Measurements from ENCODE around the gene TRAPPC5.

TRAPPC5 gene

DNA sequence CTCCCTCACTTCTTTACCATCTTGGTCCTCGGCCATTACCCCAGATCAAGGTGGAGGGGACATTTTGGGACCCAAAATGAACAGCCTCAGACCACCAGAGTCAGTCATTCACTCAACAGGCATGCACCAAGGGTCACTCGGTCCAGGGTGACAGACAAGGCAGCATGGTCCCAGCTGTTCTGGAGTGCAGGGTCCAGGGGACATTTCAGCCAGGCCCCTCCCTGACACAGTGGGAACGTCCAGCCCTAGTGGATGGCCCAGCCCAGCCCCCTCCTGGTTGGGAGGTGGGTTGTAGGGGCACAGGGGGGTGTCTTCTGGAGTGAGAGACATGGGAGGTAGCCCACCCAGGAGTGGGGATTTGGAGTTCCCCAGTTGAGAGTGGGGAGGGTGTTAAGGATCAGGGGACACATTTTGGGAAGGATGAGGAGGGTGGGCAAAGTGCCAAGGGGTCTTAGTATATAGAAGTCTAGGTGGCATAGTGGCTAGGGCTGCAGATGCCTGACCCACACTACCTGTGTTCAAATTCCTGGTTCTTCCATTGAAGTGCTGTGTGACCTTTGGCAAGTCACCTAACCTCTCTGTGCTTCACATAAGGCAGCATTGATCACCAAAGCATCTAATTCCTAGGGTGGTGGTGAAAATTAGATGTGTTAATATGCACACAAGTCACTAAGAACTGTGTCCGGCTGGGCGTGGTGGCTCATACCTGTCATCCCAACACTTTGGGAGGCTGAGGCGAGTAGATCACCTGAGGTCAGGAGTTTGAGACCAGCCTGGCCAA lies 23.8 kb downstream of the TRAPPC5 start:
- Histone ChIP-seq H3K9me3 (ENCODE audit: control insufficient read depth, insufficient read depth, low read length) (no peaks in the 10 kb centered on the region), H3K4me3 (ENCODE audit: low read depth, low read length) (no peak overlapping the region), H3K36me3 (ENCODE audit: control insufficient read depth, insufficient read depth, low read length) (no peaks in the 10 kb centered on the region), H3K9ac (ENCODE audit: low read depth, low read length) (no peak overlapping the region), H3K27me3 (ENCODE audit: control insufficient read depth, insufficient read depth, low read length) (no peaks in the 10 kb centered on the region), H3K27ac (ENCODE audit: low read depth, low read length) (no peak overlapping the region), H3K4me1 (ENCODE audit: control insufficient read depth, insufficient read depth, low read length) (no peaks in the 10 kb centered on the region)

DNA sequence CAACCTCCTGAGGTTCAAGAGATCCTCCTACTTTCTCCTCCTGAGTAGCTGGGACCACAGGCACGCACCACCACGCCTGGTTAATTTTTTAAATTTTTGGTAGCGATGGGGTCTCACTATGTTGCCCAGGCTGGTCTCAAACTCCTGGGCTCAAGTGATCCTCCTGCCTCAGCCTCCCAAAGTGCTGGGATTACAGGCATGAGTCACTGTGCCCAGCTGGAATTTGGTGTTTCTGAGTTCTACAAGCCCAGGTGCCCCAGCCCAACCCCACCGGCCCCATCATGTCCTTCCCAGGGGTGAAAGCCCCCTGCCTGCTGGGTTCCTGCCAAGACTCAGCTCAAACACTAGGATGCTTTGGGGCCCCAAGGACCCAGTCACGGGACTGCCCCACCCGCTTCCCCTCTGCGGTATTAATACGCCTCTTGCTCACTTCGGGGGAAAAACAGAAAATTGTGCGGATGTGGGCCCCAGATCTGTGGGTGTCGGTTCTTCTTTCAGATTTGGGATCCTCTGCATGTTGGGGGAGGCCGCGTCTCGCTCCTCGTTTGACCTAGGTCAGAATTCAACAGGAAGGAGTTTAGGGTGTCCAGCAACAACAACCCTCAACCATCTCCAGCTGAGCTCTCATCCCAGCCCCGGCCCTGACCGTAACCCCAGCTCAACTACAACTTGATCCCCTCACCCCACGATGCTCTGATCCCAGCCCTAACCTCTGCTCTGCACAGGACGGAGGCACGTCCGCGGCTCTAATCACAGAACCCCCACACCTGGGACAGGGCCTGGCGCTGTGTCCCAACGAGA lies 25.0 kb downstream of the TRAPPC5 start:
- no peak overlapping the region for H3K27ac ChIP-seq (ENCODE audit: low read depth, low read length)

GRCh38 chr19:7706188-7706954 lies 25.7 kb downstream of the TRAPPC5 start:
- Histone ChIP-seq H3K4me3 (ENCODE audit: low read depth, low read length) (no peak overlapping the region), H3K36me3 (ENCODE audit: control insufficient read depth, insufficient read depth, low read length) (no peaks in the 10 kb centered on the region), H3K4me1 (ENCODE audit: control insufficient read depth, insufficient read depth, low read length) (no peaks in the 10 kb centered on the region), H3K9ac (ENCODE audit: low read depth, low read length) (no peak overlapping the region), H3K9me3 (ENCODE audit: control insufficient read depth, insufficient read depth, low read length) (no peaks in the 10 kb centered on the region), H3K27me3 (ENCODE audit: control insufficient read depth, insufficient read depth, low read length) (no peaks in the 10 kb centered on the region), H3K27ac (ENCODE audit: low read depth, low read length) (no peak overlapping the region)

More for the DNA sequence above, 25.0 kb downstream of the TRAPPC5 start:
- H3K9me3 ChIP-seq (ENCODE audit: control insufficient read depth, insufficient read depth, low read length), result no peaks in the 10 kb centered on the region
- H3K27me3 ChIP-seq (ENCODE audit: control insufficient read depth, insufficient read depth, low read length), result no peaks in the 10 kb centered on the region
- no peaks in the 10 kb centered on the region for H3K4me1 ChIP-seq (ENCODE audit: control insufficient read depth, insufficient read depth, low read length)
- no peak overlapping the region for H3K9ac ChIP-seq (ENCODE audit: low read depth, low read length)
- no peak overlapping the region for H3K4me3 ChIP-seq (ENCODE audit: low read depth, low read length)
- no peaks in the 10 kb centered on the region for H3K36me3 ChIP-seq (ENCODE audit: control insufficient read depth, insufficient read depth, low read length)

GRCh38 chr19:7706955-7707456 lies 26.4 kb downstream of the TRAPPC5 start:
- Histone ChIP-seq H3K36me3 (ENCODE audit: control insufficient read depth, insufficient read depth, low read length) (no peaks in the 10 kb centered on the region), H3K27ac (ENCODE audit: low read depth, low read length) (no peak overlapping the region), H3K27me3 (ENCODE audit: control insufficient read depth, insufficient read depth, low read length) (no peaks in the 10 kb centered on the region), H3K4me3 (ENCODE audit: low read depth, low read length) (no peak overlapping the region), H3K9me3 (ENCODE audit: control insufficient read depth, insufficient read depth, low read length) (no peaks in the 10 kb centered on the region), H3K9ac (ENCODE audit: low read depth, low read length) (no peak overlapping the region), H3K4me1 (ENCODE audit: control insufficient read depth, insufficient read depth, low read length) (no peaks in the 10 kb centered on the region)

DNA sequence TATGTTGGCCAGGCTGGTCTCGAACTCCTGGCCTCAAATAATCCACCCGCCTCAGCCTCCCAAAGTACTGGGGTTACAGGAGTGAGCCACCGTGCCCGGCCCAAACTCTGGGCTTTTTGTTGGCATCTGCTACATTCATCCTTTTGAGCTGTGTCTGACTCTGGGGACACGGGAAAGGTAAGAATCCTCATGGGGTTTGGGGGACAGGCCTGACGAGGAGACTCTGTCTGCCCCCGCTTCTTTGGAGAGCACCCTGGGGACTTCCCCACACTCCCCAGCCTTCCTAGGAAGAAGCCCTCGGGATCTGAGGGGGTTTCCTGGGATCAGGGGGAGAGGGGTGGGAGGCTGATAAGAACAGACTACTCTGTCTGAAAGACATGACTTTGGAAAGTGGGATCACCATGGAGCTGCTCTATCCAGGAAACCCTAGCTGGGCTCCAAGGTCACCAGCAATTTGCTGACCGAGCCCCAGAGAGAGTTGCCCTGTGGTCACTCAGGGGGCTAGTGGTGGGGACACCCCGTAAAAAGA lies 29.4 kb downstream of the TRAPPC5 start:
- no peaks in the 10 kb centered on the region for H3K4me1 ChIP-seq (ENCODE audit: control insufficient read depth, insufficient read depth, low read length)
- no peak overlapping the region for H3K9ac ChIP-seq (ENCODE audit: low read depth, low read length)
- no peaks in the 10 kb centered on the region for H3K9me3 ChIP-seq (ENCODE audit: control insufficient read depth, insufficient read depth, low read length)
- no peaks in the 10 kb centered on the region for H3K27me3 ChIP-seq (ENCODE audit: control insufficient read depth, insufficient read depth, low read length)
- H3K4me3 ChIP-seq (ENCODE audit: low read depth, low read length), result no peak overlapping the region
- H3K36me3 ChIP-seq (ENCODE audit: control insufficient read depth, insufficient read depth, low read length), result no peaks in the 10 kb centered on the region
- H3K27ac ChIP-seq (ENCODE audit: low read depth, low read length), result no peak overlapping the region

DNA sequence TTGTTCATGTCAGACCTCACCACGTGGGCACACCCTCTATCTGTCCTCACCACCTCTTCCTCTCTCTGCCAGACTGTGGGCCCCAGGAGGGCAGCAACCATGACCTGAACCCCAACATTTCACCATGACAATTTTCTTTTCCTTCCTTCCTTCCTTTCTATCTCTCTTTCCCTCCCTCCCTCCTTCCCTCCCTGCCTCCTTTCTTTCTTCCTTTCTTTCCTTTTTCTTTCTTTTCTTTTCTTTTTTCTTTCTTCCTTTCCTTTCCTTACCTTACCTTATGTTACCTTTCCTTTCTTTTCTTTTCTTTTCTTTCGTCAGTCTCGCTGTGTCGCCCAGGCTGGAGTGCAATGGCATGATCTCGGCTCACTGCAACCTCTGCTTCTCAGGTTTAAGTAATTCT lies 30.0 kb downstream of the TRAPPC5 start:
- Histone ChIP-seq H3K27me3 (ENCODE audit: control insufficient read depth, insufficient read depth, low read length) (no peaks in the 10 kb centered on the region), H3K4me1 (ENCODE audit: control insufficient read depth, insufficient read depth, low read length) (no peaks in the 10 kb centered on the region)

DNA sequence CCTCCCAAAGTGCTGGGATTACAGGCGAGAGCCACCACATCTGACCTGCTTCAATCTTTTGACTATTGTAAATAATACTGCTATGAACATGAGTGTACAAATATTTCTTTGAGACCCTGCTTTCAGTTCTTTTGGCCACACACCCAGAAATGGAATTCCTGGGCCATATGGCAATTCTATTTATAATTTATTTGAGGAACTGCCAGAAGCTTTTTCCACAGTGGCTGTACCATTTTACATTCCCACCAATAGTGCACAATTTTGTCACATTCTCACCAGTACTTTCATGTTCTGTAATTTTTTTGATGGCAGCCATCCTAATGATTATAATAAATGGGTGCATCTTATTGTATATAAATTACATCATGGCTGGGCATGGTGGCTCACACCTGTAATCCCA lies 35.0 kb downstream of the TRAPPC5 start:
- Histone ChIP-seq H3K36me3 (ENCODE audit: control insufficient read depth, insufficient read depth, low read length) (no peaks in the 10 kb centered on the region), H3K4me3 (ENCODE audit: low read depth, low read length) (no peak overlapping the region), H3K27me3 (ENCODE audit: control insufficient read depth, insufficient read depth, low read length) (no peaks in the 10 kb centered on the region), H3K9ac (ENCODE audit: low read depth, low read length) (no peak overlapping the region), H3K4me1 (ENCODE audit: control insufficient read depth, insufficient read depth, low read length) (no peaks in the 10 kb centered on the region), H3K27ac (ENCODE audit: low read depth, low read length) (no peak overlapping the region), H3K9me3 (ENCODE audit: control insufficient read depth, insufficient read depth, low read length) (no peaks in the 10 kb centered on the region)

More for the DNA sequence above, 30.0 kb downstream of the TRAPPC5 start:
- H3K4me3 ChIP-seq (ENCODE audit: low read depth, low read length), result no peak overlapping the region
- H3K36me3 ChIP-seq (ENCODE audit: control insufficient read depth, insufficient read depth, low read length), result no peaks in the 10 kb centered on the region
- H3K27ac ChIP-seq (ENCODE audit: low read depth, low read length), result no peak overlapping the region
- no peak overlapping the region for H3K9ac ChIP-seq (ENCODE audit: low read depth, low read length)
- H3K9me3 ChIP-seq (ENCODE audit: control insufficient read depth, insufficient read depth, low read length), result no peaks in the 10 kb centered on the region

- no peaks in the 10 kb centered on the region for H3K4me1 ChIP-seq (ENCODE audit: control insufficient read depth, insufficient read depth, low read length)
These were observed 36.1 kb downstream of the TRAPPC5 start for GRCh38 chr19:7716762-7717161.

DNA sequence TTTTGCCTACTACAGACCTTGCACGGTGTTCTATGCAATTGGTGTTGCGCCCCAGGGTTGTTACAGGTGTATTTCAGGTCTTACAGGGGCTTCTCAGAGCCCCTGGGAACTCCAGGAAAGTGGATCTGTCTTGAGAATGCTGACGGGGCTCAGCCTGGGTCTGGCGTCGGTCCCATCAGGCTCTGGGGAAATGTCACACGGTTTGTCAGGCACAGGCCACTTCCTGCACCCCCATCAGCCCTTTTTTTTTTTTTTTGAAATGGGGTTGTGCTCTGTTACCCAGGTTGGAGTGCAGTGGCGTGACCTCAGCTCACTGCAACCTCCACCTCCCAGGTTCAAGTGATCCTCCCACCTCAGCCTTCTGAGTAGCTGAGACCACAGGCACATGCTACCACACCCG lies 38.0 kb downstream of the TRAPPC5 start:
- no peak overlapping the region for H3K9ac ChIP-seq (ENCODE audit: low read depth, low read length)
- no peaks in the 10 kb centered on the region for H3K27me3 ChIP-seq (ENCODE audit: control insufficient read depth, insufficient read depth, low read length)
- no peak overlapping the region for H3K4me3 ChIP-seq (ENCODE audit: low read depth, low read length)
- H3K9me3 ChIP-seq (ENCODE audit: control insufficient read depth, insufficient read depth, low read length), result no peaks in the 10 kb centered on the region
- H3K27ac ChIP-seq (ENCODE audit: low read depth, low read length), result no peak overlapping the region
- no peaks in the 10 kb centered on the region for H3K4me1 ChIP-seq (ENCODE audit: control insufficient read depth, insufficient read depth, low read length)
- no peaks in the 10 kb centered on the region for H3K36me3 ChIP-seq (ENCODE audit: control insufficient read depth, insufficient read depth, low read length)

More at GRCh38 chr19:7716762-7717161, 36.1 kb downstream of the TRAPPC5 start:
- H3K27ac ChIP-seq (ENCODE audit: low read depth, low read length), result no peak overlapping the region
- no peak overlapping the region for H3K9ac ChIP-seq (ENCODE audit: low read depth, low read length)
- no peaks in the 10 kb centered on the region for H3K9me3 ChIP-seq (ENCODE audit: control insufficient read depth, insufficient read depth, low read length)
- H3K4me3 ChIP-seq (ENCODE audit: low read depth, low read length), result no peak overlapping the region
- no peaks in the 10 kb centered on the region for H3K36me3 ChIP-seq (ENCODE audit: control insufficient read depth, insufficient read depth, low read length)
- no peaks in the 10 kb centered on the region for H3K27me3 ChIP-seq (ENCODE audit: control insufficient read depth, insufficient read depth, low read length)

DNA sequence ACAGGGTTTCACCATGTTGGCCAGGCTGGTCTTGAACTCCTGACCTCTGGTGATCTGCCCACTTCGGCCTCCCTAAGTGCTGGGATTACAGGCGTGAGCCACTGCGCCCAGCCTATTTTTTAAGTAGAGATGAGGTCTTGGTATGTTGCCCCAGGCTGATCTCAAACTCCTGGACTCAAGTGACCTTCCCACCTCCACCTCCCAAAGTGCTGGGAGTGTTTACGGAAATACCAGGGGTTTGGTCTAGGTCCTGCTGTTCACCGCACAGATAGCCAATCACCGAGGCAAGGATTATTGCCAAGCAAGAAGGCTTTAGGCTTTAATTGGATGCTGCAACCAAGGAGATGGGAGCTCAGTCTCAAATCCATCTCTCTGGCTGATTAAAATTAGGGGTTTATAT lies 39.7 kb downstream of the TRAPPC5 start:
- no peak overlapping the region for H3K9ac ChIP-seq (ENCODE audit: low read depth, low read length)
- H3K4me1 ChIP-seq (ENCODE audit: control insufficient read depth, insufficient read depth, low read length), result no peaks in the 10 kb centered on the region
- H3K27ac ChIP-seq (ENCODE audit: low read depth, low read length), result no peak overlapping the region
- H3K27me3 ChIP-seq (ENCODE audit: control insufficient read depth, insufficient read depth, low read length), result no peaks in the 10 kb centered on the region
- no peaks in the 10 kb centered on the region for H3K36me3 ChIP-seq (ENCODE audit: control insufficient read depth, insufficient read depth, low read length)
- no peaks in the 10 kb centered on the region for H3K9me3 ChIP-seq (ENCODE audit: control insufficient read depth, insufficient read depth, low read length)
- H3K4me3 ChIP-seq (ENCODE audit: low read depth, low read length), result no peak overlapping the region

All from HUES48 (cell line).